CD14-positive monocyte (primary cell): ENCODE results near the gene RPTOR. TPM values are rescaled to one million over a fixed set of nuclear protein-coding genes. Genes with fewer than 3 reads are reported as not detected.

Source experiments
- DNase-seq, 3 donors: peaks; one replicate each; pipeline ENCODE4 v3.0.0-alpha.2; 2011 to 2022
- H2AFZ ChIP-seq: 2 replicates; pipeline ENCODE4 v1.6.0; 2012; ENCODE audit warnings: mild to moderate bottlenecking, low read depth, low read length, inconsistent platforms; ENCODE audit not compliant: insufficient read depth, poor library complexity, severe bottlenecking
- H3K27ac ChIP-seq, 2 donors: 1 replicate in 1 of 2; 2 replicates in 1 of 2; pipeline ENCODE4 v1.5.1; 2012 to 2013; ENCODE audit warnings: low read length in 2 of 2, control low read depth in 1 of 2, inconsistent platforms in 1 of 2, low read depth in 1 of 2, mild to moderate bottlenecking in 1 of 2
- H3K27me3 ChIP-seq, 2 donors: one replicate each; pipeline versions ENCODE4 v1.6.0 to v1.6.1; 2011 to 2013; ENCODE audit warnings: low read length in 2 of 2; ENCODE audit not compliant: control insufficient read depth in 2 of 2, insufficient read depth in 2 of 2
- H3K36me3 ChIP-seq, 2 donors: replicated peaks in 1 of 2; 1 replicate in 1 of 2; 2 replicates in 1 of 2; pipeline versions ENCODE4 v1.5.1 to v1.6.1; 2012 to 2013; ENCODE audit warnings: low read length in 2 of 2, control low read depth in 1 of 2, inconsistent platforms in 1 of 2, mild to moderate bottlenecking in 1 of 2; ENCODE audit not compliant: insufficient read depth in 2 of 2, control insufficient read depth in 1 of 2
- H3K4me1 ChIP-seq, 2 donors: 1 replicate in 1 of 2; 2 replicates in 1 of 2; pipeline versions ENCODE4 v1.5.1 to v1.6.1; 2012 to 2013; ENCODE audit warnings: low read length in 2 of 2, control low read depth in 1 of 2, inconsistent platforms in 1 of 2, mild to moderate bottlenecking in 1 of 2, moderate library complexity in 1 of 2; ENCODE audit not compliant: insufficient read depth in 2 of 2, control insufficient read depth in 1 of 2
- H3K4me2 ChIP-seq: replicated peaks from 2 replicates; pipeline ENCODE3; 2012; ENCODE audit warnings: low read length, moderate library complexity, mild to moderate bottlenecking; ENCODE audit not compliant: poor library complexity, severe bottlenecking; ENCODE audit errors: extremely low read depth
- H3K4me3 ChIP-seq, 3 experiments: fragments of 200-600 bp in 1 of 3; sonication (generic) in 1 of 3; replicated peaks in 1 of 3; 1 replicate in 2 of 3; 2 replicates in 1 of 3; pipeline ENCODE4 v1.5.1; 2011 to 2013; ENCODE audit warnings: low read length in 3 of 3, mild to moderate bottlenecking in 3 of 3, control low read depth in 2 of 3, low read depth in 2 of 3, inconsistent platforms in 1 of 3, moderate library complexity in 1 of 3
- H3K79me2 ChIP-seq: 2 replicates; pipeline ENCODE4 v1.6.0; 2012; ENCODE audit warnings: mild to moderate bottlenecking, control low read depth, inconsistent platforms, low read length, moderate library complexity; ENCODE audit not compliant: insufficient read depth
- H3K9ac ChIP-seq: 2 replicates; pipeline ENCODE4 v1.6.0; 2017; ENCODE audit warnings: low read length, mild to moderate bottlenecking; ENCODE audit not compliant: insufficient read depth, poor library complexity, severe bottlenecking
- H3K9me3 ChIP-seq, 2 donors: replicated peaks in 1 of 2; 1 replicate in 1 of 2; 2 replicates in 1 of 2; pipeline versions ENCODE4 v1.5.1 to v1.6.1; 2012 to 2013; ENCODE audit warnings: low read length in 2 of 2, control low read depth in 1 of 2; ENCODE audit not compliant: control insufficient read depth in 1 of 2, insufficient read depth in 1 of 2
- H4K20me1 ChIP-seq: 2 replicates; pipeline ENCODE4 v1.6.0; 2012; ENCODE audit warnings: mild to moderate bottlenecking, low read length, control low read depth, moderate library complexity; ENCODE audit not compliant: insufficient read depth
- H3K27ac Mint-ChIP-seq, 7 donors: one replicate each; pipeline ENCODE4 v1.8.0; 2020; ENCODE audit warnings: mild to moderate bottlenecking in 7 of 7, mixed read lengths in 7 of 7, moderate library complexity in 6 of 7, inconsistent platforms in 2 of 7
- H3K27me3 Mint-ChIP-seq, 3 donors: one replicate each; pipeline ENCODE4 v1.8.0; 2021 to 2022; ENCODE audit warnings: low read depth in 3 of 3, mild to moderate bottlenecking in 3 of 3, mixed read lengths in 3 of 3, moderate library complexity in 3 of 3, inconsistent platforms in 1 of 3
- H3K36me3 Mint-ChIP-seq, 2 donors: one replicate each; pipeline ENCODE4 v1.8.0; 2020; ENCODE audit warnings: mixed read lengths in 2 of 2, inconsistent platforms in 1 of 2, mild to moderate bottlenecking in 1 of 2
- H3K4me1 Mint-ChIP-seq: one replicate; pipeline ENCODE4 v1.8.0; 2020; ENCODE audit warnings: mild to moderate bottlenecking, mixed read lengths
- H3K4me3 Mint-ChIP-seq, 2 donors: one replicate each; pipeline ENCODE4 v1.8.0; 2020; ENCODE audit warnings: mild to moderate bottlenecking in 2 of 2, mixed read lengths in 2 of 2, moderate library complexity in 1 of 2
- H3K9me3 Mint-ChIP-seq, 7 donors: one replicate each; pipeline ENCODE4 v1.8.0; 2020 to 2022; ENCODE audit warnings: mixed read lengths in 7 of 7, mild to moderate bottlenecking in 6 of 7, moderate library complexity in 6 of 7, inconsistent platforms in 2 of 7
- WGBS: methylation state at CpG from one replicate; pipeline ENCODE4 v1.1.5; 2013; ENCODE audit warnings: missing lambda C conversion rate; ENCODE audit not compliant: insufficient coverage; 5-methylcytosine and 5-hydroxymethylcytosine counted together
- intact Hi-C, 2 donors: fragments of 100-400 bp; cut with micrococcal nuclease; formaldehyde crosslinking; loops; one replicate each; pipeline versions ENCODE4 v1.15.0 to v1.15.1; 2023
- polyA plus RNA-seq, 3 donors: library from polyadenylated mRNA; depleted of rRNA in 1 of 3; unstranded in 2 of 3; stranded (reverse) in 1 of 3; fragments of 300-500 nt in 2 of 3; fragments of >200 nt in 1 of 3; fragmentation: Illumina TruSeq in 2 of 3; gene quantifications; 1 replicate in 2 of 3; 2 replicates in 1 of 3; pipeline ENCODE4 v1.2.3, GENCODE V29; 2012 to 2021
- TF ChIP-seq, protein P1 (sequence below): fragments of 200-600 bp; IDR thresholded peaks from one replicate; pipeline ENCODE4 v1.8.0; 2022; ENCODE audit warnings: antibody characterized with exemption, mild to moderate bottlenecking

The RPTOR gene
- polyA plus RNA-seq, 3 donors = 1.1 to 8.7 (median 2.6) TPM

DNA sequence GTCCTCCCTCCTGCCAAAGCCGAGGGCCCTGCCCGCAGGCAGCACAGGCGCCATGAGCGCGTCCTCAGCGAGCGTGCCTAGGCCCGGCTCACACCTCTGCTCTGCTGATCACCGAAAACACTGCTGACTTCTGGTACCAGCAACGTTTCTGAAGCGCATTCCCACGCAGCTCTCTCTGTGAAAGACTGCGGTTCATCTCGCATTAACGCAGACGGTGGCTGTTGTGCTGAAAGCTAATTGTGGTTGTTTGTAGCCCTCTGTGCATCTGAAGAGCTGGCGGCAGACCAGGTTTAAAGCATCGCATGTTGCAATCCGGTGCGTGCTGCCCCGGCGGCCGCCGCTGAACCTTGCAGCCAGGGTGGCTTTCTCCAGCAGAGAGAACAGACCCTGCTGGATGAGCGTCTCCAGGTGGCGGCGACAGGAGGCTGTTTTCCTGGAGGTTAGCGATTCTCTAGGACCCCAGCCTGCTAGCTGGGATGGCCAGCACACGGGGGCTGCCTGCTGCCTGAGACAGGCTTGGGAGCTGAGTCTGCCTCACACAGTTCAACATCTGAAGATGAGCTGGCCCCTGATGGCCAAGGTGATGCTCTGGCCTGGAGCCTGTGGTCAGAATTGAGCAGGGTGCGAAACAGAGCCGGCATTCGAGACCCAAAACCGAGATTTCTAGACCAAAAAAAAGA, 397.2 kb downstream of the RPTOR start:
- Histone ChIP-seq H3K9ac (no peak overlapping the region), H3K27ac (no peak overlapping the region), H3K4me3 (no peak overlapping the region), H3K4me2 (no peak overlapping the region), H3K36me3 (peaks cover 20 to 37% of the 10 kb centered on the region in 2 donors), H3K9me3 (no peaks in the 10 kb centered on the region), H4K20me1 (no peaks in the 10 kb centered on the region), H3K79me2 (no peaks in the 10 kb centered on the region), H3K4me1 (peaks cover 15 to 29% of the 10 kb centered on the region in 2 donors), H2AFZ (no peak overlapping the region), H3K27me3 (no peaks in the 10 kb centered on the region)
- DNase-seq = no peak
- H3K36me3 Mint-ChIP-seq = peaks cover 30 to 46% of the 10 kb centered on the region in 2 donors
- intact Hi-C loops = no loop called here
- TF ChIP-seq, protein P1, sequence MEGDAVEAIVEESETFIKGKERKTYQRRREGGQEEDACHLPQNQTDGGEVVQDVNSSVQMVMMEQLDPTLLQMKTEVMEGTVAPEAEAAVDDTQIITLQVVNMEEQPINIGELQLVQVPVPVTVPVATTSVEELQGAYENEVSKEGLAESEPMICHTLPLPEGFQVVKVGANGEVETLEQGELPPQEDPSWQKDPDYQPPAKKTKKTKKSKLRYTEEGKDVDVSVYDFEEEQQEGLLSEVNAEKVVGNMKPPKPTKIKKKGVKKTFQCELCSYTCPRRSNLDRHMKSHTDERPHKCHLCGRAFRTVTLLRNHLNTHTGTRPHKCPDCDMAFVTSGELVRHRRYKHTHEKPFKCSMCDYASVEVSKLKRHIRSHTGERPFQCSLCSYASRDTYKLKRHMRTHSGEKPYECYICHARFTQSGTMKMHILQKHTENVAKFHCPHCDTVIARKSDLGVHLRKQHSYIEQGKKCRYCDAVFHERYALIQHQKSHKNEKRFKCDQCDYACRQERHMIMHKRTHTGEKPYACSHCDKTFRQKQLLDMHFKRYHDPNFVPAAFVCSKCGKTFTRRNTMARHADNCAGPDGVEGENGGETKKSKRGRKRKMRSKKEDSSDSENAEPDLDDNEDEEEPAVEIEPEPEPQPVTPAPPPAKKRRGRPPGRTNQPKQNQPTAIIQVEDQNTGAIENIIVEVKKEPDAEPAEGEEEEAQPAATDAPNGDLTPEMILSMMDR = no peak
- H3K4me1 Mint-ChIP-seq = peaks cover 25% of the 10 kb centered on the region
- H3K9me3 Mint-ChIP-seq = peaks cover 0 to 6% (median 0%) of the 10 kb centered on the region in 7 donors
- peaks cover 0 to 6% (median 5%) of the 10 kb centered on the region in 3 donors for H3K27me3 Mint-ChIP-seq
- no peak overlapping the region for H3K4me3 Mint-ChIP-seq
- no peak overlapping the region for H3K27ac Mint-ChIP-seq
- 96% methylated on average over 29 of the region's 33 CpGs for WGBS

DNA sequence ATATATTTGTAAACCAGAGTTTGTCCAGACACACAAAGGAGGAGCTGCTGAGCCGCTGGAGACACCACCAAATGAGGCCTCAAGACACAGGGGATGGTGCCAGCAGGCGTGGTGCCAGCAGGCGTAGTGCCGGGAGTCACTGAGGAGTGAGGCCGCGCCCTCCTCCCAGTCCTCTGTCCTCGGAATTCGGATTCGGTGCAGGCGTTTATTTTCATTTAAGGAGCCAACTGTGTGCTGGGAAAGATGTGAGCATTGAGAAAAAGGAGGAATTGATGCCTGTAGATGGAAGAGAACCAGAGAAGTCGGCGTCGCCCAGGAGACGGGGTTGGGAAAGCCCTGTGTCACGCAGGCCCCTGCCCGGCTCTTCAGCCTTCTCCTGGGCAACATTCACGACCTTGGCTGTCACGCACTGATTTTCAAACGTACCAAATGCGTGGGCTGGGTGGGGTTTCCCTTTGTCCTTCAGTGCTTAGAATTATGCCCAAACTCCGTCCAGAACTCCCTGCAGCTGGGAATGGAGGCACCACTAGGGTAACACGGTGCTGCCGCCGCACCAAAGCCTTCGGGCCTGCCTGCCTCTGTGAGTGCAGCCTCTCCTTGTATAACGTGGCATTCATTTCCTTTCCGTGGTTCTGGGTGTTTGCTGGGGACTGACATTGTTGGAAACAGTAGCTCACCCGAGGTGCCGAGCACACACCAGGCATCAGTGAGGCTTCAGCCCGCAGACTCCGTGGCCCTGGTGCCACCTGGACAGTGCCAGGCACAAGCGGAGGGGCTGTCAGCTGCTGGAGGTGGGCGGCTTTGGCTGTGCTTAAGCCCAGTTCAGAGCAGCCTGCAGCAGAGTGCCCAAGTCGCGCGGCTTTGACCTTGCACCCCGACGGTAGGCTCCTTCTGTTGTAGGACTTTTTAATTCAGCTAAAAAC, 398.0 kb downstream of the RPTOR start:
- TF ChIP-seq, protein P1 = no peak
- no peak overlapping the region for H3K9ac ChIP-seq
- Mint-ChIP-seq H3K27ac (peak overlapping the region in 2 of 7 donors; percentile 0 to 73), H3K9me3 (peaks cover 0 to 7% (median 0%) of the 10 kb centered on the region in 7 donors), H3K4me1 (peaks cover 25% of the 10 kb centered on the region), H3K27me3 (peaks cover 0 to 3% (median 2%) of the 10 kb centered on the region in 3 donors), H3K36me3 (peaks cover 37 to 51% of the 10 kb centered on the region in 2 donors), H3K4me3 (no peak overlapping the region)
- 97% methylated on average over 32 of the region's 38 CpGs for WGBS
- intact Hi-C loops = no loop called here
- no peaks in the 10 kb centered on the region for H3K27me3 ChIP-seq
- H3K36me3 ChIP-seq = peaks cover 26 to 46% of the 10 kb centered on the region in 2 donors
- no peaks in the 10 kb centered on the region for H3K9me3 ChIP-seq
- H4K20me1 ChIP-seq = no peaks in the 10 kb centered on the region
- H3K4me1 ChIP-seq = peaks cover 15 to 28% of the 10 kb centered on the region in 2 donors
- no peak overlapping the region for H3K4me2 ChIP-seq
- H3K4me3 ChIP-seq = no peak overlapping the region
- no peak overlapping the region for H3K27ac ChIP-seq
- H3K79me2 ChIP-seq = no peaks in the 10 kb centered on the region
- DNase-seq = no peak
- H2AFZ ChIP-seq = no peak overlapping the region
